B cell (primary cell): ENCODE measurements around the gene PRR16.

ENCODE experiments used
- EZH2 ChIP-seq: IDR thresholded peaks from 2 replicates; pipeline ENCODE4 v1.6.1; 2012; ENCODE audit warnings: borderline replicate concordance, low read depth, mild to moderate bottlenecking, moderate library complexity, low read length; ENCODE audit not compliant: insufficient read depth, poor library complexity, severe bottlenecking
- TF ChIP-seq, protein P1 (sequence below): fragments of 200-600 bp; IDR thresholded peaks from one replicate; pipeline ENCODE4 v1.8.0; 2022; ENCODE audit warnings: antibody characterized with exemption, mild to moderate bottlenecking

DNA sequence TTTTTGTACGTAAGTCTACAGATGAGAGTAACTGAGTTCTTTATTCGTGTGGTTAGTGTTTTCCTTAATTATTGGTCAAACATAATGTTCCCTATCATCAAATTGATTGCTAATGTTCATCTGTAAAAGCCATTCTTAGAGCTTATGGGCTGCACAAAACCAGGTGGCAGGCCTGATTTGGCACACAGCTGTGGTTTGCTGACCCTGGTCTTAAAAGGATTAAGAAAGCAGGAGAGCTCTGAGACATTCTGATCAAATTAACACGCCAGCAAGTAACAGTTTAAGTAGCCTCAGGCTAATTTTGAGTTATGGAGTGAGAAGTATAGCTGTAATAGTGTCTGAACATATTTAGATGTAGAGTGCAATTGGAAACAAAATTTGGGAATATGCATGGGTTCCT, 63.2 kb downstream of the PRR16 start:
- TF ChIP-seq, protein P1, sequence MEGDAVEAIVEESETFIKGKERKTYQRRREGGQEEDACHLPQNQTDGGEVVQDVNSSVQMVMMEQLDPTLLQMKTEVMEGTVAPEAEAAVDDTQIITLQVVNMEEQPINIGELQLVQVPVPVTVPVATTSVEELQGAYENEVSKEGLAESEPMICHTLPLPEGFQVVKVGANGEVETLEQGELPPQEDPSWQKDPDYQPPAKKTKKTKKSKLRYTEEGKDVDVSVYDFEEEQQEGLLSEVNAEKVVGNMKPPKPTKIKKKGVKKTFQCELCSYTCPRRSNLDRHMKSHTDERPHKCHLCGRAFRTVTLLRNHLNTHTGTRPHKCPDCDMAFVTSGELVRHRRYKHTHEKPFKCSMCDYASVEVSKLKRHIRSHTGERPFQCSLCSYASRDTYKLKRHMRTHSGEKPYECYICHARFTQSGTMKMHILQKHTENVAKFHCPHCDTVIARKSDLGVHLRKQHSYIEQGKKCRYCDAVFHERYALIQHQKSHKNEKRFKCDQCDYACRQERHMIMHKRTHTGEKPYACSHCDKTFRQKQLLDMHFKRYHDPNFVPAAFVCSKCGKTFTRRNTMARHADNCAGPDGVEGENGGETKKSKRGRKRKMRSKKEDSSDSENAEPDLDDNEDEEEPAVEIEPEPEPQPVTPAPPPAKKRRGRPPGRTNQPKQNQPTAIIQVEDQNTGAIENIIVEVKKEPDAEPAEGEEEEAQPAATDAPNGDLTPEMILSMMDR: no peak
- TF ChIP-seq EZH2: no peak
